GM12891 (cell line): ENCODE measurements around the gene KCNK5.

Source experiments
- POLR2A ChIP-seq: IDR thresholded peaks from 2 replicates; pipeline ENCODE4 v1.6.1; 2011; ENCODE audit warnings: low read depth, low read length, control low read depth
- POLR2AphosphoS5 ChIP-seq: IDR thresholded peaks from 2 replicates; pipeline ENCODE4 v1.6.1; 2011; ENCODE audit warnings: low read depth, low read length, control low read depth
- POU2F2 ChIP-seq: IDR thresholded peaks from 2 replicates; pipeline ENCODE4 v1.6.1; 2011; ENCODE audit warnings: low read depth, mild to moderate bottlenecking, control low read depth, low read length, moderate library complexity
- TAF1 ChIP-seq: IDR thresholded peaks from 2 replicates; pipeline ENCODE4 v1.6.1; 2011; ENCODE audit warnings: low read depth, low read length, control low read depth

DNA sequence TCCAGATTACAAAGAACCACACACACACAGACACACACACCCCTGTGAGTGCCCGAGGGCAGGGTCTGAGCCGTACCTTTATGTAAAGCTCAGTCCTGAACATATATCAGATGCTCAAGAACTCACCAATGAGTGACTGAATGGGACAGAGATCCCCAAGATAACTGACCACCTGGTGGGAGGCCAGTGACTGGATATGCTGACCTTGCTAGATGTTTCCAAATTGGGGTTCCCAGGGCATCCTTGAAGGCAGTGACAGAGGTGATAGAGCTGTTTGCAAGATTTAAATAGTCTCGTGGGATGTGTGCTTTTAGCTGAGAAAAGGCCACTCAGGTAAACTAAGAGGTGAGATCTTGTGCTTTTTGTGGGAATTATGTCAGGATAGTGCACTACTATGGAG lies 45.6 kb upstream of the KCNK5 start:
- TF ChIP-seq POLR2AphosphoS5 (no peak), POLR2A (no peak), POU2F2 (no peak), TAF1 (no peak)
